HG03432 (cell line): ENCODE measurements around the gene LMF1.
"Not testable (repeated sequence)": the region's sequence is repeated elsewhere in the genome, so short reads cannot be mapped to it uniquely, and the experiment has no call there.

Experiments used
- ATAC-seq: cut with Tn5 transposase; IDR thresholded peaks from one replicate; pipeline ENCODE4 v1.9.1; 2021; ENCODE audit warnings: mild to moderate bottlenecking, moderate library complexity; ENCODE audit not compliant: unreplicated experiment

The LMF1 gene

DNA sequence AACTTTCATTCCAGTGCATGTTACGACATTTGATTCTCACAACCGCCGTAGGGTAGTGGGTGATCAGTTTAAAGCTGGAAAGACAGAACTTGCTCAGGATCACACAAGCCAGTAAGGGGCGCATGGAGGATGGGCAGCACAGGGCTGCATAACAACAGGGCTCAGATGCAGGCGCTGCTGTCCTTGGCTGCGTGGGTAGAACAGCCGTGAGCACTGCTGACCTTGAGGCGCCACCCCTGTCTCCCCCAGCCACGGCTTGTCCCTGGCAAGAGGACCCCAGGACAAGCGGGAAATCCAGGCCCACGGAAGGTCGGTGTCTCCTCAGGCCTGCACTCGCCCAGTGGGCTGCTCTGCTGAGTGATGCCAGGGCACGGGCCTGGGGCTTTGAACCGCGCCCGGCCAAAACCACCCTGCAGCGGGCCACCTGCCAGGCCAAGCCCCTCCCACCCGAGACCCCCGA, 84.7 kb downstream of the LMF1 start:
- ATAC-seq = no peak

DNA sequence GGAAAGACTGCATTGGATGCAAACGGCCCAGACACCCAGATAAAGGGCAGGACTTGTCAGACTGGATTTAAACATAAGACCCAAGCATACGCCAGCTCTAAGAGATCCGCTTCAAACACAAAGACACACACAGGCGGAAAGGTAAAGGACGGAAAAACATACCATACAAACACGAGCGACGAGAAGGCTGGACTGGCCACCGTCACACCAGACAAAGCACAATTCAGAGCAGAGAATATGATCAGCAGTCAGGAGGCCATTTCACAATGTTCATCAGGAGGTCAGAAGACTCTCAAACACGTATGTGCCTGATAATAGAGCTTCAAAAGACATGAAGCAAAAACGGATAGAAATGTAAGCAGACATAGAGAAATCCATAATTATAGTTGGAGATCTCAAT, 85.4 kb downstream of the LMF1 start:
- ATAC-seq = no peak

DNA sequence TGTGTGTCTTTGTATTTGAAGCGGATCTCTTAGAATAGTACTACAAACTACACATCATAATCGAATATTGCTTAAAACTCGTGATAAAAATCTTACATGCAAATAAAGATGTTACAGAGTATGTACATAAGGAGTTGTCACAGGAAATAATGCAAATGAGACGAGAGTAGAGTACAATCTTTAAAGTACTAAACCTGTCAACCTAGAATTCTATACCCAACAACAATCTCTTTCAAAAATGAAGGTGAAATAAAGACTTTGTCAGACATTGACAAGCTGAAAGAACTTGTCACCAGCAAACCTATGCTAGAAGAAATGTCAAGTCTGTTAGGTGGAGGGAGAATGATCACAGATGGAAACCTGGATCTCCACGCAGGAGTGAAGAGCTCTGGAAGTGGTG, 86.6 kb downstream of the LMF1 start:
- no peak for ATAC-seq

DNA sequence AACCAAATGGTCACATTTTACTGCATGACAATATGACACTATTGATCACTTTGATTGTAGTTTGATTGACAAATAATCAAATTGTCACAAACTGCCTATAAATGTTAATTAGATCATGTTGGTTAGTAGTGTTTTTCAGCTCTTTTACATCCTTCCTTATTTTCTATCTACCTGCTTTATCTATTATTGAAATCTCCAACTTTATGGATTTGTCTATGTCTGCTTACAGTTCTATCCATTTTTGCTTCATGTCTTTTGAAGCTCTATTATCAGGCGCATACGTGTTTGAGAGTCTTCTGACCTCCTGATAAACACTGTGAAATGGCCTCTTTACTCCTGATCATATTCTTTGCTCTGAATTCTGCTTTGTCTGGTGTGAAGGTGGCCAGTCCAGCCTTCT, 87.0 kb downstream of the LMF1 start:
- no peak for ATAC-seq

DNA sequence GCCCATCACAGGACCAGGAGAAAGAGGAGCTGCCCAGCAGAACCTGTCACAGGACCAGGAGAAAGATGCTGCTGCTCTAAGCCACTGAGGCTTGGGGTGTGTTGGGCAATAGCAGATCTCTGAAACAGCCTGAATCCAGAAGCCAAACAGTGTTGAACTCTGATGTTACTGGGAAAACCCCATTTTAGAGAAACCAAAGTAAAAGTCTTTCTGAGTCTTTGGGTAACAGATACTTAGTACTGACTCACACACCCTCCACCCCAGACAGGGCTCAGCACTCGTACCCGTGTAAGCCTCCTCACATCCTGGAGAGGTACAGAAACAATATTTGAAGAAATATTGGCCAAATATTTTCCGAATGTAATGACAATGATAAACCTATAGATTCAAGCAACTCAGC, 87.4 kb downstream of the LMF1 start:
- ATAC-seq = no peak

DNA sequence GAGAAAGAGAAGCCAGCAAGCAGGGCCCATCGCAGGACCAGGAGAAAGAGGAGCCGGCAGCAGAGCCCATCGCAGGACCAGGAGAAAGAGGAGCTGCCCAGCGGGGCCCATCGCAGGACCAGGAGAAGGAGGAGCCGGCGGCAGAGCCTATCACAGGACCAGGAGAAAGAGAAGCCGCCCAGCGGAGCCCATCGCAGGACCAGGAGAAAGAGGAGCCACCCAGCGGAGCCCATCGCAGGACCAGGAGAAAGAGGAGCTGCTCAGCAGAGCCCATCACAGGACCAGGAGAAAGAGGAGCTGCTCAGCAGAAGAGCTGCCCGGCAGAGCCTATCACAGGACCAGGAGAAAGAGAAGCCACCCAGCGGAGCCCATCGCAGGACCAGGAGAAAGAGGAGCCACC, 88.1 kb downstream of the LMF1 start:
- not testable (repeated sequence) for ATAC-seq

DNA sequence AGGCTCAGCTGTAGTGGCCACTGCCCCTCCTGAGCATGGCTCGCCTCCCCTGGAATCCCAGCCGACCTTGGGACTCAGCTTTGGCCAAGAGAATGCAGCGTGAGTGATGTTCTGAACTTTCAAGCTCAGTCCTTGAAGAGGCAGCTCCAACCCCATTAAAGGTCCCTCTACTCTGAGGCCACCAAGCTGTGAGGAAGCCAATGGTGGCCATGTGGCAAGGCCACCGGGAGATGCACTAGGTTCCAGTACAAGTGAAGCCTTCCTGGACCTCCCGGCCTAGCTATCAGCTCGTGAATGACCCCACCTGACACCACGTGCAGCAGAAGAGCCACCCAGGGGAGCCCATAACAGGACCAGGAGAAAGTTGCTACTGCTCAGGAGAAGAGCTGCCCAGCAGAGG, 88.5 kb downstream of the LMF1 start:
- ATAC-seq = no peak

DNA sequence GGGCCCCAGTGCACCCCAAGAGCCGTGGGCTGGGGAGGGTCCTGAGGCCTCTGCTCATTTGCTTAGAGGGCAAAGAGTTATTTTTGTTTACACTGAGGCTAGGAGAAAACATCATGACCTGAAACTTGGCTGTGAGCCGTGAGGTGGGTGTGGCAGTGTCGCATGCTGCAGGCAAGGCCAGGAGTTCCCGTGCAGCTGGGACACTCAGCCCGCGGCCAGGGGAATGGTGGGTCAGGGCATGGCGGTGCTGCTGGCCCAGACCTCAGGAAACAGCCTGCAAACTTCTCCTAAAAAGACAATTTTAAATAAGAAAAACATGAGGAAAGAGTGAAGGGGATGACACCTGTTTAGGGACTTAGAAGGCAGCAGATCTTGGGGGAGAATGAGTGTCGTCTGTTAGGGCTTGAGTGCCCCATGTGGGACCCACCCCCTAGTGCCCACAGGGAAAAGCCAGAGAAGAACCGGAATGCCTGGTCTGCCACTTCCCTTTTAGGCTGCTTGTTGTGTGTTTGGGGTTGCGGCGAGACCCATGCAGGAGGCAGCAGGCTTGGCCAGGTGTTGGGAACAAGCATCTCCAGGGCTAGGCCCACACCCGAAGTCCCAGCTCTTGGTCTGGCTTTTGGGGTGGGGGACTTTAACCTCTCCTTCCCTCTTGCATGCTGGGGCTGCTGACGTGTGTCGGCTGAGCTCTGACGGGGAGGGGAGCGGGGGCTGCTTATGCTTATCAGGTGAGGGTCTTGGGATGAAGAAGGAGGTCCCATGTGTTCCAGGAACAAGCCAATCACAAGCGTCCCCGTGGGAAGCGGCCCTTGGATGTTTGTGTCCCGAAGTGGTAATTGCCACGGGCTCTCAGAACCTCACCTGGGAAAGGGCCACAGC, 89.3 kb downstream of the LMF1 start:
- ATAC-seq = no peak

DNA sequence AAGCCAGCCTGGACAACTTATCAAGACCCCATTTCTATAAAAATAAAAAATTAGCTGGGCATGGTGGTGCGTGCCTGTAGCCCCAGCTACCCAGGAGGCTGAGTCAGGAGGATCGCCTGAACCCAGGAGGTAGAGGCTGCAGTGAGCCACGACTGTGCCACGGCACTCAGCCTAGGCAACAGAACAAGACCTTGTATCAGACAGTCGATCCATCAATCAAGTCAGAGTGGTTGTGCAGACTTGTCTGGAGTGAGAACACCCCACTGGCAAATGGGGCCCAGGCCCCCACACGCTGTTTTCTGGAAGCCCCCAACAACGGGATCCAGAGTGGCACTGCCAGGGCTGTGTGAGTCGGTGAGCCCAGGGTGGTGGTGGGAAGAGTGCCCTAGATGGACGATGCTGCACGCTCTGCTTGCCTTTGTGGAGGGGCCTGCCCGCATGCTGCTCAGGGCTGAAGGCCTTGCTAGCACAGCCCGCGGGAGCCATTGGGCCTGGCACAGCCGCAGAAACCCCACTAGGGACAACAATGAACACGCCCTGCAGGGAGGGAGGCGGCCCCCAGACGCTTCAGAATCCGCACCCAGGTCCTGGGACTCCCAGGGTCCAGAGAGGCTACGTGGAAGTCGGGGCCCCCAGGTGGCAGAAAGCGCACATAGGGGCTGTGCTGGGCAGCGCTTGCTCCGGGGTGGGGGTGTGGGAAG, 90.2 kb downstream of the LMF1 start:
- ATAC-seq = no peak

DNA sequence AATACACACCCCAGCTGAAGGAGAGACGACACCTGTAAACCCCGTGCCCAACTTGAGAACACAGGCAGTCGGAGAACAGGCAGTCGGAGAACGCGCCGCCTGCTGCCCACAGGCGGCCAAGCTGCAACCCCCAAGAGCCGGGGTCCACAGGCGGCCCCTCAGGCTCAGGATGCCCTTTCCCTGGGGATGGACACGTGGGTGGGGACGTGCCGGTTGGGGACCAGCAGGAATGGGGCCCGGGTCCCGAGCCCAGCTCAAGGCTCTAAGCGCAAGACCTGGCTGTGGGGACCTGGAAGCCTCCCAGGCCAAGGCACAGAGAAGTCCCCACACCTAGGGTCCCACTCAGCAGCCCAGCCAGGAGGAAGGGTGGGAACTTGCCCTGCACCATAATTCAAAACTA, 90.8 kb downstream of the LMF1 start:
- ATAC-seq = no peak

DNA sequence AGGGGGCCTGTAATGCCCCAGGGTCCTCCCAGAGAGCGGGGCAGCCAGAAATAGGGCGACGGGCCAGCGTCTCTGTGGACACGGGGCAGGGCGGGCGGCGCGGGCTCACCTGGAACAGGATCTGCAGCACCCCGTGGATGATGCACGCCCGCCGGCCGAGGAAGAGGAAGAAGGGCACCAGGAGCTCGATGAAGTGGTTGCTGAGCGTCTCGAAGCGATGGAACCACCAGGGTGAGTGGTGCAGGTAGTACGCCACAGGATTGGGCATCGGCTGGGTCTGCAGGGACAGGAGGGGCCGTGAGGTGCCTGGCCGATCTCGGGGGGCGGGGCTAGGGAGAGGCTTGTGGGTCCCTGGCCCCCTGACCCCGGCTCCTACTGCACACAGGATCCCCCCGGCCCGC, 91.3 kb downstream of the LMF1 start:
- no peak for ATAC-seq

DNA sequence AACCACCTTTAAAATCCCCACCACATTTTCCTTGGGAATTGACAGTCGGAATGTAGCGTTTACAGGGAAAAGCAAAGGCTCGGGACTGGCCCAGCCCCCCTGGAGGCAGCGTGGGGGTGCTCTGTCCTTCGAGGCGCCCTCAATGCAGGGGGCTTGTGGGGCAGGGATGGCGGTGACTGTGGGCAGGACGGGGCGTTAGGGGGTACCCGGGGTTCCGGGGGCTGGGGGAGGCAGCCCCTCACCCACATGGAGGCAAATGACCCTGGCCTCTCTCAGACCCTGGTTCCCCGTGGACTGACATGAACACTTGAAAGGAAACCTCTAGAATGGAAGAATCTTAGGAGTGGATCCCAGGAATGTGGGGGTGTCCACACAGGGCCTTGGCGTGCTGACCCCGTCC, 91.9 kb downstream of the LMF1 start:
- ATAC-seq = no peak

DNA sequence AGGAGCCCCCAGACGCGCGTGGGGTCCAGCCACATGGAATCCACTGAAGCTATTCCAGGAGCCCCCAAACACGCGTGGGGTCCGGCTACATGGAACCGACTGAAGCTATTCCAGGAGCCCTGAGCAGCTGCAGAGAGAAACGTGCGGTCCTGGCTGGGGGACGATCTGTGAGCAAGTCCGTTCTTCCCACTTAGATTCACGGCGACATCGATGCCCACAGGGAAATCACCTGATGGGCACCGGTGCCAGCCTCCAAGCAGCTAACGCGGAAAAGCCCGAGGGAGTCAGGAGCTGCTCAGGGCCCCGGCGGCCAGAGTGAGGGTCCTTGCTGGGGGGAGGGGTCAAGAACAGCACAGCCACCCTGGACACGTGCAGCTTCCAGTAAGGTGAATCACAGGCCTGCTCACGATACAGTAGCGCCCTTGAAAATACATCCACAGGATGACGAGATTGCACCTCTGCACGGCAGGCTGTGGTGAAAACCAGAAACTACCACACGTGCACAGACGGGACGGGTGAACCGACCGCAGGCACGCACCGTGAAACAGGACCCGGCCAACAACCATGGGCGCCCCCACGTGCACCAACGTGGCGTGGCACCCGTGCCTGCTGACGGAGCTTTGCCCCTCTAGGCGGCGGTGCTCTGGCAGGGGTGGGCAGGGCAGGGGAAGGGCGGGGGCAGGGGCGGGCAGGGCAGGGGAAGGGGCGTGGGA, 92.6 kb downstream of the LMF1 start:
- no peak for ATAC-seq

DNA sequence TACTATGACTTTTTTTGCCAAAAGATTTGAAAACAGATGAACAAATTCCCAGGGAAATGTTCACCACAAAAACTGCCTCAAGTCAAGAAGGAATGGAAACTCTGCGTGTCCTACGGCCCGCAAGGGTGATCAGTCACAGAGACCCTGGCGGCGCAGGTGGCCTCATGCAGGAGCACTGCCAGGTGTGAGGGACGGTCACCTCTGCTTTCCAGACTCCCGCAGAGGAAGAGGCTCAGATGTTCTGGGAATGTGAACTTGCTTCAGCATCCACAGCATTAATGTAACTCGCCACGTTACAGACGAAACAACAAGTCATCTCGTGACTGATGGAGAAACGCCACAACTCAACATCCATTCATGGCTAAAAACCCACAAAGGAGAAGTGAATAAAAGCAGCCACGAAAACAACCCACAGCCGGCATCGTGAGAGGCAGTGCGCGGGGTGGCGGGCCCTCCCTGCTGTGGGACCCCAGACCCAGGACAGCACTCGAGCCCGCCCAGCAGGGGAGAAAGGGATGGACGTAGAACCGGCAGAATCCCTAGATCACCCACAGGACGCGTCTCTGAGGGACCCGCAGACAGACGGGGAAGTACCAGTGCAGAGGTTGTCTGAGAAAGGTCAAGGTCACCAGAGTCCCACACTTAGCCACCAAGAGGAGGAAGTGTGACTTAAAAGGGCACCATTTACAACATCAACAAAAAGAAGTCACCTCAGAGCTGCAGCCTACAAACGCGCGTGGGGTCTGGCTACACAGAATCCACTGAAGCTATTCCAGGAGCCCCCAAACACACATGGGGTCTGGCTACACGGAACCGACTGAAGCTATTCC, 93.3 kb downstream of the LMF1 start:
- ATAC-seq = no peak

DNA sequence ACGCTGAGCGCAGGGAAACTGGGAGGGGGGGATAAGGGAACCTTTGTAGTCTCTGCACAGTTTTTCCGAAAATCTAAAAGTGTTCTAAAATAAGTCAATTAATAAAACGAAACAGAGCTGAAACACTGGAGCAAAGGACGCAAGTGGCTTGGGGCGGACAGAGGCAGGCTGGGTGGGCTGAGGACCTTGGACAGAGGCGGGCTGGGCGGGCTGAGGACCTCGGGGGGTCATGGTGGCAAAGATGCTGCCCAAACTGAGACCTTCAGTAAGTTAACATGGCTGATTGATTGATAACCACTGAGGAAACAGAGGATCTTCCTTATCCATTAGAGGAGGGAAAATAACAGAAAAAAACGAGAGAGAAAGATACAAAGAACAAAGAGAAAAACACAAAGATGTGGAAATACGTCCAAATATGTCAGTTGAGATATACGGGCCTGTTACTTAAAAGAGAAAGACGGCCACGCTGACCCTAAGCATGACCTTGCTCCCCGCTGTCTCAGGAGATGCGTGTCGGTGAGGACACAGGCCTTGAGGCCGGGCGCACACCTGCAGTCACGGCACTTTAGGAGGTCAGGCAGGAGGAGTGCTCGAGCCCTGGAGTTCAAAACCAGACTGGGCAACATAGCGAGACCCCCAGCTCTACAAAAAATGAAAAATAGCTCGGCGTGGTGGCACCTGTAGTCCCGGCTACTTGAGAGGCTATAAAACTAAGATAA, 94.1 kb downstream of the LMF1 start:
- no peak for ATAC-seq

DNA sequence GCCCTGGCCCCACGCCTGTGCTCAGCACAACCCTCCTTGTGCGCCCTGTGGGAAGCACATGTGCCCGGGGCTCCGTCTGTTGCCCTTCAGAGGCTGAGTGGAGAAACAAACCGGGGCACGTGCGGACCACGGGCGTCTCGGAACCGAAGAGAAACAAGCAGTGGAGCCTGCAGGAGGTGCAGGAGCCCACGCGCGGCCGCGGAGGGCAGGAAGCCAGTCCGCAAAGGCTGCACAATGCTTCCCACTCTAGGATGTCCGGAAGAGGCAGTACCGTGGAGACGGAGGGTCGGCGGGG, 94.8 kb downstream of the LMF1 start:
- ATAC-seq = no peak

DNA sequence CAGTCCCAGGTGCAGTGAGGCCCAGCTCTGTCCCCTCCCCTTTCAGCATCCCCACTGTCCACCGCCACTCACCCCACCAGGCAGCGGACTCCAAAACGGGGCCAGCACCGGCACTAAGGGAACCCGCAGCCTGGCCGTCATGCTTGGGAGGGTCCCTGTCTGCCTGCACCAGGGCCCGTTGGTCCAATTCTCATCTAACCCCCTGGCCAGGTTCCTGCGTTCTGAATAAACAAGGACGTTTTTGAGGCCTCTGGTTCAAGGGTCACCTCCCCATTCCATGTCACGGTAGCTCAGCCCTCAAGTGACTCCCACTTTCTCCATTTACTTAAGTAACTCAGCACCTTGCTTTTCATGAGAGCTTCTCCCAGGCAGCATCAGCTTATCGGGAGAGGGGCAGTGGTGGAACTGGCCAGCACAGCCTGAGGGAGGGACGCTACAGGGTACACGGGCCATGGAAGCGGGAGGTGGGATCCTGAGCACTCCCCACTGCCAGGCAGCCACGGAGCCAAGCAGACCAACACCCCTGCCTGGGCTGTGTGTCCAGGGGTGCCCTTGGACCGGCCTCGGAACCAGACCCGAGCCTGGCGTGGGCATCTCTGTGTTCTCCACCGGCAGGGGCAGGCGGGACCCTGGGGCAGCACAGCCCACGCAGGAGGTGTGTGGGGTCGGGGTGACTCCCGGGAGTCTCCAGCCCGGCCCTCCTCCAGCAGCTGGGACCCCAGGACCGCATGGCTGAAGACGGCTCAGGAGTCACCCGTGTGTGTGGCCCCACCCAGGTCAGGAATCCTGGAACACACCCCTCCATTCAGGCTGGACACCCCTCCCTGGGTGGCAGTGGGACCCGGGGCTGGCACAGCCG, 95.4 kb downstream of the LMF1 start:
- ATAC-seq = no peak

DNA sequence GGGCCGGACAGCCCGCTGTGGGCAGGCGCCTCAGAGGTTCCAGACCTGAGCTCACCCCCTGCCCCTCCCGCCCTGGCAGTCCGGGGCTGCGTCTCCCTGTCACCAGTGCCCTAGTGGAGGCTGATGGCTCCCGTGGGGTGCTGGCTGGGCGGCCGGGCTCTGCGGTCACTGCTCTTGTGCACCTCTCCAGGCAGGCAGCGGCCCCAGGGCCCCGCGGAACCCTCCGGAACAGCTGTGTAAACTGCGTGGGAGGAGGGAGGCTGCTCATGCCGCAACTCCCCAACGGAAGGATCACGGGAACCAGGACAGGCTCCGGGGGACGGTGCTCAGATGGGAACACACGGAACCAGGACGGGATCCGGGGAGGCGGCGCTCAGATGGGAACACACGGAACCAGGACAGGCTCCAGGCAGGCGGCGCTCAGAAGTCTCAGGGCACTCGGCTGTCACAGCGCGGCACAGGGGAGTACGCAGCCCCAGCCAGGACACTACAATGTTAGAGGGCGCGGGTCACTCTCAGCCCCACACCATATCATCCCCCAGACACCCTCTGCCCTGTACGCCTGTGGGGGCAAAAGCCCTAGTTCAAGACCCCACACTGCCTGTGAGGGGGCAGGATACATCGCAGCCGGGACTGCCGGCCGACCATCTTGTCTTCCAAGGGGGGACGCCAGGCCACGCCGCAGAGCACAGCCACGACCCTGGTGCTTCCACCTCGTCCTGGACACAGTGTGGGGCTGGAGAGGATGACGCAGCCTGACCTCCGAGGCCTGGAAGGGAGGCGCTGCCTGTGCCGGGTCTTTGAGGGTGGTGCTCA, 96.2 kb downstream of the LMF1 start:
- ATAC-seq = no peak

DNA sequence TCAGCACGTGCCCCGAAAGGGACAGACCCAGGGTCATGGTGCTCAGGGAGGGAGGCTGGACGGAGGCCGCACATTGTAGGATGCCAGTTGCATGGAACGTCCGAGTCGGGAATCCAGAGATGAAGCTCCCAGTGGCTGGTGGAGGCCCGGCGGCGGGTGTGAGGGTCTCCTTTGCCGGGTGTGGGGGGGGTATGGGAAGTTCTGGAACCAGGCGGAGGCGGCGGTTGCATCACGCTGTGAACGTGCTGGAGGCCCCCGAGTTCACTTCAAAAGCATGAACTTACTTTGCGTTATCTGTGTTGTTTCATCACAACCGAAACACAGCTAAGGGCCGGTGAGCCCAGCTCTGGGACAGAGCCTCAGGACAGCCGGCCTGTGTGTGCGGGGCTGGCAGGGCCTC, 96.9 kb downstream of the LMF1 start:
- ATAC-seq = no peak
